GM12873 (cell line): ENCODE data around the gene HS3ST5.

ENCODE experiments used
- CTCF ChIP-seq: IDR thresholded peaks from 2 replicates; pipeline ENCODE4 v1.5.1; 2012; ENCODE audit warnings: low read depth, mild to moderate bottlenecking, moderate library complexity, low read length, control low read depth; ENCODE audit not compliant: insufficient read depth; ENCODE audit errors: missing control alignments

The HS3ST5 gene

GRCh38 chr6:114159727-114160126 is 183.1 kb downstream of the HS3ST5 start:
- TF ChIP-seq CTCF, result no peak

GRCh38 chr6:114158838-114159694 is 183.8 kb downstream of the HS3ST5 start:
- TF ChIP-seq CTCF, result no peak

- no peak for TF ChIP-seq CTCF
Measured at GRCh38 chr6:114158411-114158810, 184.4 kb downstream of the HS3ST5 start.

- TF ChIP-seq CTCF, result no peak
Measured at GRCh38 chr6:114157848-114158247, 185.0 kb downstream of the HS3ST5 start.

- TF ChIP-seq CTCF, result no peak
Measured at GRCh38 chr6:114155763-114156162, 187.1 kb downstream of the HS3ST5 start.

GRCh38 chr6:114154812-114155211 is 188.0 kb downstream of the HS3ST5 start:
- no peak for TF ChIP-seq CTCF

GRCh38 chr6:114153448-114153847 is 189.4 kb downstream of the HS3ST5 start:
- no peak for TF ChIP-seq CTCF
